Measurements from ENCODE around the gene HECTD1. TPM values are rescaled to one million over a fixed set of nuclear protein-coding genes. Genes with fewer than 3 reads are reported as not detected.
A peak's percentile ranks its signal among the peaks of the same experiment; 100 is the strongest.
"Not testable (repeated sequence)": the region's sequence is repeated elsewhere in the genome, so short reads cannot be mapped to it uniquely, and the experiment has no call there.

The HECTD1 gene
- total RNA-seq, 1 experiment from 2014 or later: 317 TPM

DNA sequence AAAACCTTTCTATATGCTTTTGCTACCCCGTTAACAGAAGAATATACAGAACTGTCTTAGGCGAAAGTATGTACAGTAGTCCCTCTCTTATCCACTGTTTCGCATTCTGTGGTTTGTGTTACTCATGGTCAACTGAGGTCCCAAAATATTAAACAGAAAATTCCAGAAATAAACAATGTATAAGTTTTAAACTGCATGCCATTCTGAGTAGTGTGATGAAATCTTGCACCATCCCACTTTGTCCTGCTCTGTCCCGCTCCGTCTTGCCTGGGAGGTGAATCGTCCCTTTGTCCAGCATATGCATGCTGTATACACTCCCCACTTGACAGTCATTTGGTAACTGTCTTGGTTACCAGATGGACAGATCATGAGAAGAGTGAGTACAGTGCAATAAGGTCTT is 111.3 kb downstream of the HECTD1 start:
- no peak overlapping the region for H3K4me2 ChIP-seq (ENCODE audit: low read depth, low read length, poor library complexity, severe bottlenecking)
- H3K9me3 ChIP-seq (ENCODE audit: low read length): no peaks in the 10 kb centered on the region
- no peak overlapping the region for H3K9ac ChIP-seq (ENCODE audit: low read length)
- H4K20me1 ChIP-seq (ENCODE audit: insufficient read depth, low read depth, low read length): no peaks in the 10 kb centered on the region
- no peak overlapping the region for H3K27ac ChIP-seq (ENCODE audit: low read length)
- H3K4me3 ChIP-seq (ENCODE audit: low read length): no peak overlapping the region
- H3K4me1 ChIP-seq (ENCODE audit: low read length): no peaks in the 10 kb centered on the region
- no peak for DNase-seq
- no peaks in the 10 kb centered on the region for H3K27me3 ChIP-seq (ENCODE audit: low read length)
- peaks cover 33% of the 10 kb centered on the region for H3K36me3 ChIP-seq (ENCODE audit: insufficient read depth, low read length)
- no peak overlapping the region for H2AFZ ChIP-seq (ENCODE audit: low read length)
- no peaks in the 10 kb centered on the region for H3K79me2 ChIP-seq (ENCODE audit: low read length)
- no peaks in the 10 kb centered on the region for H3K9me2 ChIP-seq (replicated peaks; ENCODE audit: insufficient read depth, low read length)

DNA sequence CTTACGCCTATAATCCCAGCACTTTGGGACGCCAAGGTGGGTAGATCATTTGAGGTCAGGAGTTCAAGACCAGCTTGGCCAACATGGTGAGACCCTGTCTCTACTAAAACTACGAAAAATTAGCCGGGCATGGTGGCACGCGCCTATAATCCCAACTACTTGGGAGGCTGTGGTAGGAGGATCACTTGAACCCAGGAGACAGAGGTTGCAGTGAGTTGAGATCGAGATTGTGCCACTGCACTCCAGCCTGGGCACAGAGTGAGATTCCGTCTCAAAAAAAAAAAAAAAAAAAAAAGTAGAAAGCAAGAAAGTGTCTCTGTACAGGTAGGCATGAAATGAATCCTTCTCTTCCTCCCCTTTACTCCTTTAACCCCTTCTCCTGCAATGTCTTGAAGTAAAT is 111.8 kb downstream of the HECTD1 start:
- H3K9ac ChIP-seq (ENCODE audit: low read length); H4K20me1 ChIP-seq (ENCODE audit: insufficient read depth, low read depth, low read length); H3K27ac ChIP-seq (ENCODE audit: low read length); H3K4me3 ChIP-seq (ENCODE audit: low read length); H3K4me1 ChIP-seq (ENCODE audit: low read length); H3K27me3 ChIP-seq (ENCODE audit: low read length); H3K4me2 ChIP-seq (ENCODE audit: low read depth, low read length, poor library complexity, severe bottlenecking); H3K9me2 ChIP-seq (replicated peaks; ENCODE audit: insufficient read depth, low read length); H3K9me3 ChIP-seq (ENCODE audit: low read length); H3K79me2 ChIP-seq (ENCODE audit: low read length); DNase-seq; H2AFZ ChIP-seq (ENCODE audit: low read length): not testable (repeated sequence)
- peaks cover 28% of the 10 kb centered on the region for H3K36me3 ChIP-seq (ENCODE audit: insufficient read depth, low read length)

DNA sequence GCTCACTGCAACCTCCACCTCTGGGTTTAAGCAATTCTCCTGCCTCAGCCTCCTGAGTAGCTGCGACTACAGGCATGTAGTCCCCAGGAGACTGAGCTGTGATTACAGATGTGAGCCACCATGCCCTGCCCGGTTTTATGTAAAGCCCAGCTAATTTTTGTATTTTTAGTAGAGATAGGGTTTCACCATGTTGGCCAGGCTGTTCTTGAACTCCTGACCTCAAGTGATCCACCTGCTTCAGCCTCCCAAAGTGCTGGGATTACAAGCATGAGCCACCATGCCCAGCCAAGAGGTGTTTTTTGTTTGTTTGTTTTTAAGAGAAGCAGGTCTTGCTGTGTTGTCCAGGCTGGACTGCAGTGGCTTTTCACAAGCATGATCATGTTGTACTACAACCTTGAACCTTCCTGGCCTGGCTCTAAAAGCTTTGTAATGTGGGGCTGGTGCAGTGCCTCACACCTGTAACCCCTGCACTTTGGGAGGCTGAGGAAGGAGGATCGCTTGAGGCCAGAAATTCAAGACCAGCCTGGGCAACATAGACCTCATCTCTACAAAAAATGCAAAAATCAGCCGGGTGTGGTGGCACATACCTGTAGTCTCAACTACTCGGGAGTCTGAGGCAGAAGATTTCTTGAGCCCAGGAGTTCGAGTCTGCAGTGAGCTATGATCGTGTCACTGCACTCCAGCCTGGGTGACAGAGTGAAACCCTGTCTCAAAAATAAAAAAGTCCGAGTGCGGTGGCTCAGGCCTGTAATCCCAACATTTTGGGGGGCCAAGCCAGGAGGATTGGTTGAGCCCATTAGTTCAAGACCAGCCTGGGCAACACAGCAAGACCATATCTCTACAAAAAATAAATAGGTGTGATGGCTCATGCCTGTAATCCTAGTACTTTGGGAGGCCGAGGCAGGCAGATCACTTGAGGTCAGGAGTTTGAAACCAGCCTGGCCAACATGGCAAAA is 113.4 kb downstream of the HECTD1 start:
- not testable (repeated sequence) for H3K9ac ChIP-seq (ENCODE audit: low read length); H3K4me2 ChIP-seq (ENCODE audit: low read depth, low read length, poor library complexity, severe bottlenecking); H3K4me3 ChIP-seq (ENCODE audit: low read length); DNase-seq; H4K20me1 ChIP-seq (ENCODE audit: insufficient read depth, low read depth, low read length); H3K9me2 ChIP-seq (replicated peaks; ENCODE audit: insufficient read depth, low read length); H3K27ac ChIP-seq (ENCODE audit: low read length); H3K79me2 ChIP-seq (ENCODE audit: low read length); H3K9me3 ChIP-seq (ENCODE audit: low read length); H2AFZ ChIP-seq (ENCODE audit: low read length); H3K27me3 ChIP-seq (ENCODE audit: low read length); H3K4me1 ChIP-seq (ENCODE audit: low read length)
- peaks cover 13% of the 10 kb centered on the region; the same call in 1 of the 2 replicates for H3K36me3 ChIP-seq (ENCODE audit: insufficient read depth, low read length)

DNA sequence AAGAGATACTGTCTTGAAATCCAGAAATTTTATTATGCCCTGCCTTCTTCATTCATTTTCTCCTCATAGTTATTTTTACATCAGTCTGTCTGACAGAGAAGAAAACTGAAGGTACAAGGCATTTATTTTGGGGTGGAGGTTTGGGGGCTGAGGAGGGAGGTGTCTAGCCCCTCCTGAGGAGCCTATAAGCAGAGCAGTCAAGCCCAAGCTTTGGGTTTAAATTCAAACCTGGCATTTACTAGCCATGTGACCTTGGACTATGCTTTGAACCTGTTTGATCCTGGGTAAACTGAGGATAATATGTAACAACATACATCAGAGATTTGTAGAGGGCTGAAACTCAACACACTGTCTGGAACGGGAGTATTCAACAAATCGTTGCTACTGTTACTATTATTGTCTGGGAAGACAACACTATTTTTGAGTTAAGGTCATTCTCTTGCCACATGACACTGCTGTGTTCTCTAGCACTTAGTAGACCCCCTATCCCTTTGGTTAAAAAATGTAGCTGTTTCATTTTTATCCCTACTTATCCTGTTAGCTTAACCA is 115.4 kb downstream of the HECTD1 start:
- Histone ChIP-seq H3K79me2 (ENCODE audit: low read length) (no peaks in the 10 kb centered on the region), H3K9me2 (replicated peaks; ENCODE audit: insufficient read depth, low read length) (no peaks in the 10 kb centered on the region), H3K9ac (ENCODE audit: low read length) (no peak overlapping the region), H4K20me1 (ENCODE audit: insufficient read depth, low read depth, low read length) (no peaks in the 10 kb centered on the region), H3K36me3 (ENCODE audit: insufficient read depth, low read length) (peaks cover 4% of the 10 kb centered on the region; the same call in 1 of the 2 replicates), H3K27ac (ENCODE audit: low read length) (peak overlapping the region; percentile 19; the same call in 1 of the 2 replicates), H3K4me1 (ENCODE audit: low read length) (no peaks in the 10 kb centered on the region), H3K4me3 (ENCODE audit: low read length) (no peak overlapping the region), H3K4me2 (ENCODE audit: low read depth, low read length, poor library complexity, severe bottlenecking) (no peak overlapping the region), H3K27me3 (ENCODE audit: low read length) (no peaks in the 10 kb centered on the region), H2AFZ (ENCODE audit: low read length) (no peak overlapping the region), H3K9me3 (ENCODE audit: low read length) (no peaks in the 10 kb centered on the region)
- no peak for DNase-seq

DNA sequence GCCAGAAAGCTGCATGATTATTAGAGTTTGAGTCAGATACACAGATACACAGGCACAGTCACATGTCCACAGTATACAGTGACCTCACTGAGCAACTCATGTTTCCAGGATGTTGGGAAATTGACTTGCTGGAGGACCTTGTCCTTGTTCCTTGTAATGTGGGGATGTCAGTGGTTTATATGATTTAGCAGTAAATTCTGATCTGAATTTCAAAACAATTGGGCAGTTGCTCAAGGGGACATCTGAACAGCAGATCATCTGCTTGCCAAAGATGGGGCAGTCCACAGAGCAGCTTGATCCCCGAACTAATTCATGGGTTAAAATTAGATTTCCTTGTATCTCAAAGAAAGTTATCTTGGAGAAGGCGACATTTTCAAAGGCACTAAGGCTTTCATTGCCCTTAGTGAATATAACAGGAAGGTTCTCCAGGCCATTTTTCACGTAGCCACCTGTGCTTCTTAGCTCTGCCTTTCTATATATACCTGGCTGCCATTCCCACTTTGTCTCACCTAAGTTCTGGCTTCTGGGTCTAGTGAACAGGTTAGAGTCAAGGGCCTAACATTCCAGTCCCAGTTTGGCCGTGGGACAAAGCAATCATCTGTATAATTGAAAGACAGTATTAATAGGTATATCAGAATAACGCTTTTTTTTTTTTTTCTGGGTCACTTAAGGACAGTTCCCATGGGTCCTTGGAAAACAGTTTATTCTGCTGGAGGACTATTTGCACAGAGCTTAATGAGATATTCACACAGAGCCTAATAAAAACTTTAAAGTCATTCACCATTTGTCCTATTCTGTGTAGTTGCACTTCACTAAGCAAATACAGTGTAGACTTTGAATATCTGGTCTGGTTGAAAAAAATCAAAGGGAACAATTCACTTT is 116.5 kb downstream of the HECTD1 start:
- H3K4me2 ChIP-seq (ENCODE audit: low read depth, low read length, poor library complexity, severe bottlenecking): no peak overlapping the region
- H4K20me1 ChIP-seq (ENCODE audit: insufficient read depth, low read depth, low read length): no peaks in the 10 kb centered on the region
- no peaks in the 10 kb centered on the region for H3K36me3 ChIP-seq (ENCODE audit: insufficient read depth, low read length)
- no peak overlapping the region for H2AFZ ChIP-seq (ENCODE audit: low read length)
- H3K4me1 ChIP-seq (ENCODE audit: low read length): no peaks in the 10 kb centered on the region
- peak overlapping the region; percentile 19; the same call in 1 of the 2 replicates for H3K27ac ChIP-seq (ENCODE audit: low read length)
- H3K27me3 ChIP-seq (ENCODE audit: low read length): no peaks in the 10 kb centered on the region
- DNase-seq: no peak
- H3K9ac ChIP-seq (ENCODE audit: low read length): no peak overlapping the region
- H3K79me2 ChIP-seq (ENCODE audit: low read length): no peaks in the 10 kb centered on the region
- no peaks in the 10 kb centered on the region for H3K9me2 ChIP-seq (replicated peaks; ENCODE audit: insufficient read depth, low read length)
- H3K9me3 ChIP-seq (ENCODE audit: low read length): no peaks in the 10 kb centered on the region
- H3K4me3 ChIP-seq (ENCODE audit: low read length): no peak overlapping the region

DNA sequence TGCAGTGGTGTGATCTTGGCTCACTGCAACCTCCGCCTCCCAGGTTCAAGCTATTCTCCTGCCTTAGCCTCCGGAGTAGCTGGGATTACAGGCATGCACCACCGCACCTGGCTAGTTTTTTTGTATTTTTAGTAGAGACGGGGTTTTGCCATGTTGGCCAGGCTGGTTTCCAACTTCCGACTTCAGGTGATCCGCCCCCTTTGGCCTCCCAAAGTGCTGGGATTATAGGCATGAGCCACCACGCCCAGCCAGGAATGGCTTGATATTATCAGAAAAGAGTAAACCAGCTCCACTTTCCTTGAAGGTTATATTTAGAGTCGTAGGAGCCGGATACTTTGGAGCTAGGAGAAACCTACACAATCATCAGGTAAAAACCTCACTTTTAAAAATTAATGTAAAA is 121.1 kb downstream of the HECTD1 start:
- H3K9me3 ChIP-seq (ENCODE audit: low read length); H2AFZ ChIP-seq (ENCODE audit: low read length); H4K20me1 ChIP-seq (ENCODE audit: insufficient read depth, low read depth, low read length); H3K4me3 ChIP-seq (ENCODE audit: low read length); H3K36me3 ChIP-seq (ENCODE audit: insufficient read depth, low read length); H3K4me2 ChIP-seq (ENCODE audit: low read depth, low read length, poor library complexity, severe bottlenecking); H3K9me2 ChIP-seq (replicated peaks; ENCODE audit: insufficient read depth, low read length); DNase-seq; H3K79me2 ChIP-seq (ENCODE audit: low read length); H3K27ac ChIP-seq (ENCODE audit: low read length); H3K27me3 ChIP-seq (ENCODE audit: low read length); H3K9ac ChIP-seq (ENCODE audit: low read length): not testable (repeated sequence)
- peaks cover 23% of the 10 kb centered on the region for H3K4me1 ChIP-seq (ENCODE audit: low read length)

DNA sequence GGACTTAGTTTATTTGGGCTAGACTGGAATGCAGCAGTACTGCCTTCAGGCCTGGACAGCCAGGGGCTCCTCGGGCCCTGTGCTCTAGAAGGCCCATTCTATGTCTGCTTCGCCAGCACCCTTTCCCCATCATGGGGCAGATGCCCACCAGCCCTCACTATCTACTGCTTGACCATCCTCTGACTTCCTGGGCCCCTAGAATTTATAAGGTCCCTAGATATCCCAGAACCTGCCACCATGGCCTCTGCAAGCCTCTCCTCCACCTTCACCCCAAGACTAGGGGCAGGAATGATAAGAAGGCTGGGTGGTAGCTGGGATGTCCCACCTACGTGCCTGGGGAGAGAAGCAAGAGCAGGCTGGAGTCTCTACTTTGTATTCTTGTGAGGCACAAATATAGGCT is 122.6 kb downstream of the HECTD1 start:
- Histone ChIP-seq H3K27me3 (ENCODE audit: low read length) (no peaks in the 10 kb centered on the region), H3K4me3 (ENCODE audit: low read length) (0 out of 2 replicates have a peak overlapping the region, but pooled peaks have one; percentile 39), H3K4me2 (ENCODE audit: low read depth, low read length, poor library complexity, severe bottlenecking) (peak overlapping the region; percentile 71), H4K20me1 (ENCODE audit: insufficient read depth, low read depth, low read length) (no peaks in the 10 kb centered on the region), H3K4me1 (ENCODE audit: low read length) (peaks cover 24% of the 10 kb centered on the region), H3K9me3 (ENCODE audit: low read length) (no peaks in the 10 kb centered on the region), H2AFZ (ENCODE audit: low read length) (peak overlapping the region; percentile 57; the same call in 1 of the 2 replicates), H3K9me2 (replicated peaks; ENCODE audit: insufficient read depth, low read length) (no peaks in the 10 kb centered on the region), H3K36me3 (ENCODE audit: insufficient read depth, low read length) (no peaks in the 10 kb centered on the region), H3K27ac (ENCODE audit: low read length) (peak overlapping the region; percentile 81), H3K79me2 (ENCODE audit: low read length) (no peaks in the 10 kb centered on the region), H3K9ac (ENCODE audit: low read length) (peak overlapping the region; percentile 57)
- no peak for DNase-seq

DNA sequence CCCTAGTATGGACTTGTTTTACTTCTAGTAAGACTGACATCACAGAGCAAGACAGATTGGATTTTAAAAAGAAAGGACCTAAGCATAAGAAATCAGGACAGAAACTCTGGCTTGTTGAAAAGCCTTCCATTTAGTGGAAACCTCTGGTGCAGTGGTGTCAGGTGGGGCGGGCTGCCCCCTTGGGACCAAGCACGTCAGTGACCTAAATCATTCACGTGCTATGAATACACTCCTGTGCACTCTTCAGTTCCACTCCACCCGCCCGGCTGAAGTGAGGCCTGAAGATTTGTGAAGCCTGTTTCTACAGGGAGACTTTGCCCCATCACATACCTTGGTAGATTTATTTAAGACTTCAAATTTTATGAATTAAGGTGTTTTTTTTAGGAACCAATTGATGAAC is 123.2 kb downstream of the HECTD1 start:
- Histone ChIP-seq H3K27ac (ENCODE audit: low read length) (peak overlapping the region; percentile 81), H3K9ac (ENCODE audit: low read length) (peak overlapping the region; percentile 57), H3K79me2 (ENCODE audit: low read length) (no peaks in the 10 kb centered on the region), H4K20me1 (ENCODE audit: insufficient read depth, low read depth, low read length) (no peaks in the 10 kb centered on the region), H3K4me3 (ENCODE audit: low read length) (peak overlapping the region; percentile 39; the same call in 1 of the 2 replicates), H3K36me3 (ENCODE audit: insufficient read depth, low read length) (no peaks in the 10 kb centered on the region), H3K27me3 (ENCODE audit: low read length) (no peaks in the 10 kb centered on the region), H3K9me3 (ENCODE audit: low read length) (no peaks in the 10 kb centered on the region), H3K4me1 (ENCODE audit: low read length) (peaks cover 26% of the 10 kb centered on the region), H3K4me2 (ENCODE audit: low read depth, low read length, poor library complexity, severe bottlenecking) (peak overlapping the region; percentile 71), H3K9me2 (replicated peaks; ENCODE audit: insufficient read depth, low read length) (no peaks in the 10 kb centered on the region), H2AFZ (ENCODE audit: low read length) (peak overlapping the region; percentile 57)
- DNase-seq: peak; percentile 95

All from Karpas-422 (cell line).